ENCODE data around the gene ECE1. TPM values are rescaled to one million over a fixed set of nuclear protein-coding genes. Genes with fewer than 3 reads are reported as not detected.

The ECE1 gene
- total and polyA plus RNA-seq, 2 of the 8 experiments (the other 6 are each of a cell fraction or from before 2014, with no cell fraction given): 21.4 to 36.8 TPM

GRCh38 chr1:21321963-21322680 is 31.9 kb upstream of the ECE1 start:
- no peaks in the 10 kb centered on the region for H3K23me2 ChIP-seq (ENCODE audit: low read depth, low read length)
- no peak overlapping the region for H3K4me3 ChIP-seq (ENCODE audit: extremely low read depth in 1 of 4, insufficient read depth in 2 of 4, low read depth in 3 of 4, low read length in 4 of 4)
- peak overlapping the region; percentile 92; the same call in 1 of the 2 replicates for H2BK15ac ChIP-seq (ENCODE audit: low read length)
- H4K5ac ChIP-seq (ENCODE audit: insufficient read length, low read depth, low read length): no peak overlapping the region
- no peaks in the 10 kb centered on the region for H4K20me1 ChIP-seq (replicated peaks in 1 of 2; ENCODE audit: control insufficient read depth in 1 of 2, insufficient read depth in 2 of 2, low read length in 2 of 2)
- H3K79me1 ChIP-seq (ENCODE audit: low read depth, low read length): peaks cover 9% of the 10 kb centered on the region; the same call in 1 of the 2 replicates
- ChIA-PET CTCF (ENCODE audit: partially characterized antibody) (interaction anchor here (0.6 to 15.0 kb wide), 20 partner anchors 9 to 169 kb away, joined by 3 to 152 read pairs (median 6); no protein-coding TSS in a partner anchor), POLR2A (ENCODE audit: partially characterized antibody) (interaction anchor here (0.8 to 1.4 kb wide), 4 partner anchors 10 to 23 kb away, joined by 3 read pairs; no protein-coding TSS in a partner anchor)
- peaks cover 0 to 7% of the 10 kb centered on the region in 2 experiments; a peak in 1 of 4 replicates for H3K79me2 ChIP-seq (ENCODE audit: control insufficient read depth in 1 of 2, insufficient read depth in 2 of 2, low read length in 2 of 2)
- H2AFZ ChIP-seq (ENCODE audit: low read length): no peak overlapping the region
- no peak overlapping the region for H3K9ac ChIP-seq (replicated peaks in 1 of 4; ENCODE audit: extremely low read depth in 1 of 4, low read depth in 3 of 4, low read length in 3 of 4)
- FAIRE-seq (no peak), DNase-seq (ENCODE audit: low read depth in 1 of 2, low spot score in 2 of 2) (no peak)
- peak overlapping the region; percentile 90 for H3K18ac ChIP-seq (ENCODE audit: extremely low read depth, low read length)
- H3K27ac ChIP-seq (ENCODE audit: low read depth, low read length): 0 out of 2 replicates have a peak overlapping the region, but pooled peaks have one; percentile 13
- no peak overlapping the region; the same call in 1 of the 2 replicates for H4K8ac ChIP-seq (ENCODE audit: extremely low read depth, insufficient read depth, low read length)
- no peaks in the 10 kb centered on the region for H3K36me3 ChIP-seq (ENCODE audit: control insufficient read depth in 2 of 4, insufficient read depth in 4 of 4, low read length in 3 of 4)
- TF ChIP-seq RAD21 (IDR thresholded peaks at IDR 0.05 in 1 of 2, conservative IDR thresholded peaks at IDR 0.05 in 1 of 2; ENCODE audit: low read depth in 2 of 2, low read length in 2 of 2) (peak; percentile 6 to 46; a peak in 1 of 4 replicates), TEAD4 (IDR thresholded peaks at IDR 0.05; ENCODE audit: low read depth, low read length) (no peak), GTF2F1 (IDR thresholded peaks at IDR 0.05; ENCODE audit: borderline replicate concordance, low read depth, low read length) (no peak), KDM1A (IDR thresholded peaks at IDR 0.05; ENCODE audit: borderline replicate concordance, low read length) (peak; percentile 88), MAFK (IDR thresholded peaks at IDR 0.05; ENCODE audit: low read depth, low read length) (no peak)
- TF ChIP-seq, protein P1, sequence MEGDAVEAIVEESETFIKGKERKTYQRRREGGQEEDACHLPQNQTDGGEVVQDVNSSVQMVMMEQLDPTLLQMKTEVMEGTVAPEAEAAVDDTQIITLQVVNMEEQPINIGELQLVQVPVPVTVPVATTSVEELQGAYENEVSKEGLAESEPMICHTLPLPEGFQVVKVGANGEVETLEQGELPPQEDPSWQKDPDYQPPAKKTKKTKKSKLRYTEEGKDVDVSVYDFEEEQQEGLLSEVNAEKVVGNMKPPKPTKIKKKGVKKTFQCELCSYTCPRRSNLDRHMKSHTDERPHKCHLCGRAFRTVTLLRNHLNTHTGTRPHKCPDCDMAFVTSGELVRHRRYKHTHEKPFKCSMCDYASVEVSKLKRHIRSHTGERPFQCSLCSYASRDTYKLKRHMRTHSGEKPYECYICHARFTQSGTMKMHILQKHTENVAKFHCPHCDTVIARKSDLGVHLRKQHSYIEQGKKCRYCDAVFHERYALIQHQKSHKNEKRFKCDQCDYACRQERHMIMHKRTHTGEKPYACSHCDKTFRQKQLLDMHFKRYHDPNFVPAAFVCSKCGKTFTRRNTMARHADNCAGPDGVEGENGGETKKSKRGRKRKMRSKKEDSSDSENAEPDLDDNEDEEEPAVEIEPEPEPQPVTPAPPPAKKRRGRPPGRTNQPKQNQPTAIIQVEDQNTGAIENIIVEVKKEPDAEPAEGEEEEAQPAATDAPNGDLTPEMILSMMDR (IDR thresholded peaks at IDR 0.05; ENCODE audit: control extremely low read depth in 1 of 3, insufficient read depth in 1 of 3, low read depth in 1 of 3, low read length in 3 of 3): peak; percentile 43 to 52 (median 52)
- no peaks in the 10 kb centered on the region for H3K27me3 ChIP-seq (replicated peaks in 1 of 4; ENCODE audit: control insufficient read depth in 3 of 4, extremely low read depth in 1 of 4, insufficient read depth in 3 of 4, low read length in 3 of 4)
- peak overlapping the region; percentile 92; the same call in 1 of the 2 replicates for H2BK5ac ChIP-seq (ENCODE audit: low read depth, low read length)
- no peak overlapping the region for H3K14ac ChIP-seq (ENCODE audit: insufficient read length)
- H3K9me3 ChIP-seq (ENCODE audit: insufficient read depth in 2 of 2, low read depth in 1 of 2, low read length in 1 of 2): no peaks in the 10 kb centered on the region
- peak overlapping the region; percentile 30 for H2BK120ac ChIP-seq (replicated peaks; ENCODE audit: low read depth, low read length)
- 78% methylated on average over 9 of the region's 9 CpGs; no CpG with 5 or more reads in 1 of the 2 experiments for WGBS, 2 experiments (ENCODE audit: extremely low coverage in 1 of 2, insufficient coverage in 1 of 2, insufficient read length in 1 of 2, insufficient replicate concordance in 2 of 2, low coverage in 1 of 2, low lambda C conversion rate in 2 of 2, missing lambda C conversion rate in 1 of 2)
- H3K4me2 ChIP-seq (ENCODE audit: insufficient read depth in 1 of 2, low read depth in 2 of 2, low read length in 2 of 2): peak overlapping the region in 1 of 2 experiments; percentile 50; a peak in 1 of 4 replicates
- H3K56ac ChIP-seq (replicated peaks; ENCODE audit: insufficient read length, low read depth, low read length): no peak overlapping the region
- peaks cover 16 to 77% (median 57%) of the 10 kb centered on the region in 4 experiments for H3K4me1 ChIP-seq (replicated peaks in 1 of 4; ENCODE audit: control insufficient read depth in 3 of 4, insufficient read depth in 4 of 4, low read length in 3 of 4)
- H4K91ac ChIP-seq (replicated peaks; ENCODE audit: insufficient read length, low read length): peak overlapping the region; percentile 79
- H2BK12ac ChIP-seq (ENCODE audit: low read depth, low read length): peak overlapping the region; percentile 64; the same call in 1 of the 2 replicates
- H2AK5ac ChIP-seq (ENCODE audit: low read depth, low read length): peak overlapping the region; percentile 65
- peak overlapping the region; percentile 97; the same call in 1 of the 2 replicates for H2BK20ac ChIP-seq (ENCODE audit: low read length)
- H3K4ac ChIP-seq (replicated peaks; ENCODE audit: insufficient read length, low read depth, low read length): peak overlapping the region; percentile 10
- no peak overlapping the region for H3K23ac ChIP-seq (ENCODE audit: insufficient read length)
